Right cardiac atrium (tissue), 5 donors: ENCODE results near the gene RILP. TPM values are rescaled to one million over a fixed set of nuclear protein-coding genes. Genes with fewer than 3 reads are reported as not detected.
A peak's percentile ranks its signal among the peaks of the same experiment; 100 is the strongest.

Experiments used
- ATAC-seq, 2 donors: fragments of 200-7000 bp; cut with Tn5 transposase; one replicate each; pipeline versions ENCODE4 v1.8.0 to v1.9.1; 2020; ENCODE audit warnings: moderate library complexity in 2 of 2, mild to moderate bottlenecking in 1 of 2
- DNase-seq, 3 donors: peaks; one replicate each; pipeline ENCODE4 v3.0.0-alpha.2; 2020
- H3K27ac ChIP-seq: one replicate; pipeline ENCODE4 v1.5.1; 2013; ENCODE audit warnings: mild to moderate bottlenecking, low read length, control low read depth, moderate library complexity
- H3K27me3 ChIP-seq: one replicate; pipeline ENCODE4 v1.6.1; 2013; ENCODE audit not compliant: control insufficient read depth, insufficient read depth
- H3K4me1 ChIP-seq: one replicate; pipeline ENCODE4 v1.6.1; 2013; ENCODE audit warnings: low read length; ENCODE audit not compliant: control insufficient read depth, insufficient read depth
- H3K4me3 ChIP-seq: one replicate; pipeline ENCODE4 v1.5.1; 2013; ENCODE audit warnings: low read length, control low read depth
- H3K9me3 ChIP-seq: one replicate; pipeline ENCODE4 v1.6.1; 2013; ENCODE audit warnings: low read length; ENCODE audit not compliant: control insufficient read depth
- WGBS: extraction: QIAGEN DNeasy Blood & Tissue Kit; methylation state at CpG from one replicate; pipeline ENCODE4 v1.1.7; 2013; 5-methylcytosine and 5-hydroxymethylcytosine counted together
- intact Hi-C, 4 donors: fragments of 100-400 bp; cut with DNase I; formaldehyde crosslinking; loops; one replicate each; pipeline versions ENCODE4 v1.11.0 to v1.14.0; 2022 to 2023
- polyA plus RNA-seq: library from polyadenylated mRNA; stranded (reverse); fragments of 200-250 nt; gene quantifications from one replicate; pipeline ENCODE4 v1.2.3, GENCODE V29; 2013
- total RNA-seq, 4 donors: library from RNA; stranded (reverse); fragmentation: NEBNext Ultra II Directional; extraction: Animal tissue kit (Norgen Biotek cat#: 25700); gene quantifications; one replicate each; pipeline ENCODE4 v1.2.1, GENCODE V29; 2021
- donor health status: healthy with polysubstance abuse.
- donor health status: DM: no; HTN: yes; CAD: no.
- donor health status: DM: no; HTN: no; CAD: no.
- donor health status: DM: no; HTN: yes; CAD: no; lungs with severe emphysema.
- donor health status: DM: yes; HTN: yes; CAD: no.

RILP gene
- total and polyA plus RNA-seq, 5 donors: 31.0 to 75.1 (median 50.6) TPM

DNA sequence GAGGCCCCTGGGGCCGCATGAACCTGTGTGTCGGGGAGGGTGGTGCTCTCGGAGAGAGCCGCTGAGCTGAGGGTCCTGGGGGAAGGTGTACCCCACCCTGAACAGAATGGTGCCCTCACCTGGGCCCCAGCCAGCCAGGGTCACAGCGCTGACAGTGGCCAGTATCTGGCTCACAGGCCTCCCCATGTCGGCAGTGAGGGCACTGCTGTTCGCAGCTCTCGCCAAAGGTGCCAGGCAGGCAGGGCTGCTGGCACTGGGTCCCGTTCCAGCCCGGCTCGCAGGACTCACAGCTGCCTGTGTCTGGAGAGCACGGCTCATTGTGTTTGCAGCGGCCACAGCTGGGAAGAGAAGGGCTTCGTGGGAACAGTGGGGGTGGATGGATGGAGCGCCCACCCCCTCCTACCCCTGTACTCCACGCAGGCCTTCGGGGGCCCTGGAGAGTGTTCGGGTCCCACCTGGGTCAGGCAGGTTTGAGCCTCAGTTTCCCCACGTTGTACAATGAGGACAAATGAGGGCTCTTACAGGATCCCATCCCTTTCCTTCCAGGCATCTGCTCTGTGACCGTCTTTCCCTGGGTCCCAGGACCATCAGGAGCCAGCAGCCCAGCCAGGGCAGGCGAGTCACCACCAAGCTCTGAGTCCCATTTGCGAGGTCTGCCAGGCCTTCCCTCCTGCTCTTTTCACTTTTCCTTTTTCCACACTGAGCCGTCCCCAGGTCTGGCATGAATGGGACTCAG lies 9.2 kb downstream of the RILP start:
- intact Hi-C loops: loop anchor here in 1 of 4 donors (5.0 kb wide), 1 partner anchor 58 kb away; no protein-coding TSS in a partner anchor
- DNase-seq: peak in 1 of 3 donors; percentile 52

DNA sequence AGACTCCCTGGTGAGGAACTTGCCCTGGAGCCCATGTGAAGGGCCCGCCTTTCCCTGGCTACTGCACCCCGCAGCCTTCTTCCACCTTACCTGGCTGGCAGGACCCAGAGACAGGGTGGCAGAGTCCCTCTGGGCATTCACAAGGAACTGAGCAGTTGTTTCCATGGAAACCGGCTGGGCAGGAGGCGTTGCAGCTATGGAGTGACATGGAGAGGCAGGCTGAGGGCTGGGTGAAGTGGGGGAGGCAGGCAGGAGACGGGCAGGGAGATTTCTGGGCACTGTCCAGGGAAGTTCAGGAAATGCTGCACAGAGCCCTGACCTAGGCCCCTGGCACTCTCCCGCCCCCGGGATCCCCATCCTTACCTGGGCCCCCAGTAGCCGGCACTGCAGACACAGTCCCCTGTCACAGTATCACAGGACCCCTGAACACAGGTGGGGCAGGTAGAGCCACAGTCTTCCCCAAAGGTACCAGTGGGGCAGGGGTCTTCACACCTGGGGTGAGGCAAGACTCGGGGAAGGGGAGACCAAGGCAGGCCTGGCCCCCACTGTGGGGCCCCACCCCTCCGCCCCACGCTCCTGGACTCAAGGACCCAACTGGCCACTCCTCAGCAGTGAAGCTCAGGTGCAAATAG lies 10.0 kb downstream of the RILP start:
- no peaks in the 10 kb centered on the region for H3K9me3 ChIP-seq
- no peak overlapping the region for H3K27ac ChIP-seq
- 78% methylated on average over 11 of the region's 11 CpGs for WGBS
- no peak overlapping the region for H3K4me3 ChIP-seq
- no peaks in the 10 kb centered on the region for H3K27me3 ChIP-seq
- intact Hi-C loops: loop anchor here in 1 of 4 donors (5.0 kb wide), 1 partner anchor 57 kb away; no protein-coding TSS in a partner anchor
- ATAC-seq (peak in 1 of 2 donors; percentile 4), DNase-seq (peak in 1 of 3 donors; percentile 45)
- H3K4me1 ChIP-seq: no peaks in the 10 kb centered on the region

More for the DNA sequence above, 9.2 kb downstream of the RILP start:
- Histone ChIP-seq H3K27me3 (no peaks in the 10 kb centered on the region), H3K4me1 (no peaks in the 10 kb centered on the region), H3K27ac (no peak overlapping the region), H3K9me3 (no peaks in the 10 kb centered on the region), H3K4me3 (no peak overlapping the region)
- 77% methylated on average over 23 of the region's 23 CpGs for WGBS
- ATAC-seq: peak in 1 of 2 donors; percentile 1

DNA sequence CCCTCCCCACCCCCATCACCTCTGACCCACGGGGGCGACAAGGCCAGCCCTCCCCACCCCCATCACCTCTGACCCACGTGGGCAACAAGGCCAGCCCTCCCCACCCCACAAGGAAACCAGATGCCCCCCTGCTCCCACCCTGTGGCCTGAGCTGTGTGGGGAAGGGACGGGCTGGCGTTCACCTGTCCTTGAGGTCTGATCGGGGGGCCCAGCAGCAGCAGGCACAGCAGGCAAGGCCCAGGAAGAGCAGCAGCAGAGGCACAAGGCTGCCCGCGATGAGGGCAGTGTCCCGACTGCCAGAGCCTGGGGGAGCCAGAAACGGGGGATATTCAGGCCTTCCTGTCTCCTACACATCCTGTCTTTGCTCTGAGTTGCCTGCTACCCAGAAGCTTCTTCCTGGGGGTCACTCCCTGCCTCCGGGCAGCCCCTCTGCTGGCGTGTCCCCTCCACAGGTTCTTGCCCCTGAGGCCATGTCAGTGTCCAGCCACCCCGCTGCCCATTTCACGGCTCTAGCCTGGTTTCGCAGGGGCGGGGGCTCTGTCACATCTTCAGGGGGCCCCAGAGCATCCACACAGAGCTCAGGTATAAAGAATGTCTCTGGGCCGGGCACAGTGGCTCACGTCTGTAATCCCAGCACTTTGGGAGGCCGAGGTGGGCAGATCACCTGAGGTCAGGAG lies 10.9 kb downstream of the RILP start:
- intact Hi-C loops: no loop called here
- 77% methylated on average over 19 of the region's 19 CpGs for WGBS
- no peak overlapping the region for H3K4me3 ChIP-seq
- ATAC-seq (no peak), DNase-seq (peak in 1 of 3 donors; percentile 68)
- H3K27ac ChIP-seq: no peak overlapping the region
- no peaks in the 10 kb centered on the region for H3K9me3 ChIP-seq
- H3K4me1 ChIP-seq: no peaks in the 10 kb centered on the region
- no peaks in the 10 kb centered on the region for H3K27me3 ChIP-seq

DNA sequence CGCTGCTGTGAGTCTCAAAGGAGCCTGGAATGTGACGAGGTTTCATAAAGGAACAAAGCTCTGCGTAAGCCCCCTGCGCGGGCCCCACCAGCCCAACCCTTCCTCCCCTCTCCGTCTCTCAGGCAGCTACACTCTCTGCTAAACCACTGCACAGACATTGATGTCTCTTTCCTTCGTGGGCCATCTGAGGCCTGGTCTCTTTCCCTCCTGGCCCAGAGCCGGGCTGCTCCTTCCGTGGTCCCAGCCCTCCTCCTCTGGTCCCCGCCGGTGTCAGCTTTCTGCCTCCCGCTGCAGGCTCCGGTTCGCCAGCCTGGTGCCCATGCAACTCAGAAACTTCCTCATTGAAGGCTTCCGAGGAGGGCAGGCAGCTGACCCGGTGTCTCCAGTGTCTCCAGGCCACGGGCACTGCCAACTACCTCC lies 11.5 kb downstream of the RILP start:
- ATAC-seq (no peak), DNase-seq (no peak)
- Histone ChIP-seq H3K27ac (no peak overlapping the region), H3K4me1 (no peaks in the 10 kb centered on the region), H3K27me3 (no peaks in the 10 kb centered on the region), H3K4me3 (no peak overlapping the region), H3K9me3 (no peaks in the 10 kb centered on the region)
- intact Hi-C loops: no loop called here
- WGBS: 80% methylated on average over 17 of the region's 17 CpGs

DNA sequence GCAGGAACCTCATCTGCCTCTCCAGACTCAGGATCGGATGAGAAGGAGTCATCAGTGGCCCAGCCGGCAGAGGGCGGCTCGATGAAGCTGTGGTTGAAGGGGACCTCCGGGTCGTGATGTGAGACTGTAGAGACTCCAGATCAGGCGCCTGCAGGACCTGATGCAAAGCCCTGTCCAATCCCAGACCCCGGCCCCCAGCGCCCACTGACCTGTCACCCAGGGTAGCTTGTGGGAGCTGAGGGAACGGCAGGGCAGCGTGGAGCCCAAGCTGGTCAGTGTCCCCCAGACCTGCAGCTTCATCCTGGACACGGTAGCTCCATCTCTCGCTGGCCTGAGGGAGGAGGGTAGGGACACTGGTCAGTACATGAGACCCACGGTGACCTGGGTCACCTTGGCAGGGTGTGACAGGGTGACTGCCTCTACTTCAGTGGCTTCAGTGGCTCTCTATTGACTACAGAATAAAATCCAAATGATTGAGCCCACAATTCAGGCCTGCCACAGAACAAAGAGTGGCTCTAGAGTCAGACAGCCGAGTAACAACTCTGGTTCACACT lies 12.9 kb downstream of the RILP start:
- intact Hi-C loops: no loop called here
- H3K4me1 ChIP-seq: no peaks in the 10 kb centered on the region
- no peaks in the 10 kb centered on the region for H3K9me3 ChIP-seq
- no peaks in the 10 kb centered on the region for H3K27me3 ChIP-seq
- ATAC-seq (no peak), DNase-seq (peak in 1 of 3 donors; percentile 48)
- WGBS: 86% methylated on average over 15 of the region's 15 CpGs
- no peak overlapping the region for H3K27ac ChIP-seq
- no peak overlapping the region for H3K4me3 ChIP-seq

DNA sequence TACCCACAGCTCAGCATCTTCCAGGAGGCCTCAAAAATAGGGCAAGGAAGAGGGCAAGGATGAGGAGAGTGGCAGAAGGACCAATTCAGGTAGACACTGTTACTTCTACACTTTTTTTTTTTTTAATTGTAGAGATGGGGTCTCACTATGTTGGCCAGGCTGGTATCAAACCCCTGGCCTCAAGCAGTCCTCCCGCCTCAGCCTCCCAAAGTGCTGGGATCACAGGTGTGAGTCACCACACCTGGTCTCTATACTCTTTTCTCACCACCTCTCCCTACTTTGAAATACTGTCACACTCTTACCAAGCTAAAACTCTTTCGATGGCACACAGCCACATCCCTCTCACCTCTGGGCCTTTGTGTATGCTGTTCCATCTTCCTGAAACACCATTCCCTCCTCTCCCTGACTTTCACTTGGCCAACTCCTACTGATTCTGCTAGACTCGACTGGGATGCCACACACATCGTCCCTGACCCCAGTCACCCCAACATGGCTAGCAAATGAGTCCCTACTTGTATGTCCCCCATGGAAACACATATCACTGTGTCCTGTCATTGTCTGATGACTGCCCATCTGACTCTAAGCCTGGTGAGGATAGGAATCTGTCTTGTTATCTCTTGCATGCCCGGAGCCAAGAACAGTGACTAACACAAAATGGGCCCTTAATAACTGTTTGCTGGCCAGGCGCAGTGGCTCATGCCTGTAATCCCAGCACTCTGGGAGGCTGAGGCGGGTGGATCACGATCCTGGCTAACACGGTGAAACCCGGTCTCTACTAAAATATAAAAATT lies 13.8 kb downstream of the RILP start:
- Histone ChIP-seq H3K9me3 (no peaks in the 10 kb centered on the region), H3K27ac (no peak overlapping the region), H3K4me3 (no peak overlapping the region), H3K4me1 (no peaks in the 10 kb centered on the region), H3K27me3 (no peaks in the 10 kb centered on the region)
- intact Hi-C loops: no loop called here
- DNase-seq (peak in 1 of 3 donors; percentile 12), ATAC-seq (no peak)
- WGBS: 85% methylated on average over 10 of the region's 10 CpGs

DNA sequence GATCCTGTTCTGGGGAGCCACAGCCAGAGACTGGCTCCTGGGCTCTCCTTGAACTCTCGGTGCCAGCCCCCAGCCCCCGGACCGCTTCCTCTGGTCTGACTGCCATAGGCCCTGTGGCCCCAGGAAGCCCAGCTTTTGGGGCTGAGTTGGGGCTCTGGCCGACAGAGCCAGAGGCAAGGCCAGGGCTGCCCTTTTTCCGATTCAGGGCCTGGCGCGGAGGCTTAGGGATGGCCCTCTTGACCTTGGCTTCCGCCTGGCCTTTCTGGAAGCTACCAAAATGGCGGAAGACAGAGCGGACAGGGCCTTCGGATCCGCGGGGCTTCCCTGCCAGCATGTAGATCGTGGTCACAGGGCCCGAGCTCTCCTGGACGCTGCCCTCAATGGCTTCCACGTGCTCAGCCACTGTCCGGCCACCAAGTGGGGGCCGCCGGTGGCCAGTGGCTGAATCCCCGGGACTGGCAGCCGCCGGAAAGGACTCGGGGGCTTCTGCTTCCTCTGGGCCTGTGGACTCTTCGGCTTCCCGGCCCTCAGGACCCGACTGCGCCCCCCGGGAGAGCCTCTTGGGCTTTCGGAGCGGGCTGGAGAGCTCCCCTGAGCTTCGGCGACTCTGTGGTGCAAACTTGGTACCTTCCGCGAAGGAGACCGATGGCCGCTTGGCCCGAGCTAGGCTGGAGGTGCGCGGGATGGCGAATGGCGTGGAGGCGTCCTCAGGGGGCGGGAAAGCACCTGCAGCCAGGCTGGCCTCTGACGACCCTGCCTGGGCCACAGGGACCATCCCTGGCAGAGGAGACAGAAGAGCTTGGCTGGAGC lies 14.6 kb downstream of the RILP start:
- Histone ChIP-seq H3K9me3 (no peaks in the 10 kb centered on the region), H3K4me1 (no peaks in the 10 kb centered on the region), H3K27me3 (no peaks in the 10 kb centered on the region), H3K27ac (no peak overlapping the region), H3K4me3 (no peak overlapping the region)
- 95% methylated on average over 45 of the region's 45 CpGs for WGBS
- ATAC-seq (peak in 1 of 2 donors; percentile 3), DNase-seq (peak in 1 of 3 donors; percentile 64)
- intact Hi-C loops: no loop called here

DNA sequence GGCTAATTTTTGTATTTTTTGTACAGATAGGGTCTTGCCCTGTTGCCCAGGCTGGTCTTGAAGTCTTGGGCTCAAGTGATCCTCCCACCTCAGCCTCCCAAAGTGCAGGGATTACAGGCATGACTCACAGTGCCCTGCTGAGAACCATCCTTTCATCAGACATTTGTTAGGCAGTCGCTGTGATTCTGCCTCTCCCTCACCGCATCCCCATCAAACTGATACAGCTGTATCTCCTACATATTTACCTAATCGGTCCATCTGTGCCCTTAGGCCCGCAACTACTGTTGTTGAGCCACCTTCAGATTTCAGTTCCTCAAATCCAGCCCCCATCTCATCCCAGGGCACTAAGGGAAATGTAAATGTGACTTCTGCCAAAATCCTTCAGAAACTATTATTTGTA lies 19.0 kb downstream of the RILP start:
- Histone ChIP-seq H3K27me3 (no peaks in the 10 kb centered on the region), H3K9me3 (no peaks in the 10 kb centered on the region), H3K27ac (no peak overlapping the region), H3K4me1 (peaks cover 1% of the 10 kb centered on the region), H3K4me3 (no peak overlapping the region)
- WGBS: 80% methylated on average over 4 of the region's 4 CpGs
- DNase-seq (no peak), ATAC-seq (no peak)
- intact Hi-C loops: no loop called here

DNA sequence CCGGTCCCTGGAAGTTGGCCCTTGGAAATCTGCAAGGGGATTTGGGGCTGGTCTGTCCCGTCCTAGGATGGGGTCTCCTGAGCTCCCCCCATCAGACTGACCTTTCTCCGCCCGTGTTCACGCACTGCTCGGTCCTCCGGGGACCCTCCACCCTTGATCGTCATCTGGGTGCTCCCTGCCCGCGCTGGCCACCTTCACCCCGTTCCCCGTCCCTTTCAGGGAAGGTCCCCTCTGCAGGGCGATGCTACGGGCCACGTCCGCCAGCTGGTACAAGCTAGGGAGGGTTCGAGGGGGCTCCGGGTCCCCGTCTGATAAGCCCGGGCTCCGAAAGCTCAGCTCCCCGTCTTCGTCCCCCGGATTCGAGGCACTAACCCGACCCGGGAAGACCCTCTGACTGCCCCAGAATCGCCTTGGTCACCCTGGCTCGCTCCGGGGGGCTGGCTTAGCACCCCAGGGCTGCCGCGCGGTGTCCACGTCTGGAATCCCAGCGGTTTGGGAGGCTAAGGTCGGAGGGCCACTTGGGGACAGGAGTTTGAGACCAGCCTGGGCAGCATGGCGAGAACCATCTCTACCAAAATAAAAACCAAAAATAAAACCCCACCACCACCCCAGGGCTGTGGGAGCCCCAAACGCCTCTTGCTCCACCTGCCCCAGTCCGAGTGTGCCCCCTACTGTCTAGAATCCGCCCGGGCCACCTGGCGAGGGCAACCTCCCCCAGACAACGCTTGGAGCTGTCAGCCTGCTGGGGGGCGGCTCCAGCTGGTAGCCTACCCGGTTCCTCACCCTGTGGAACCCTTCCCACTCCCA lies 20.0 kb downstream of the RILP start:
- WGBS: 5% methylated on average over 45 of the region's 45 CpGs
- peak; percentile 66 to 85 (median 78) for DNase-seq
- ATAC-seq: peak; percentile 3 to 23
- Histone ChIP-seq H3K4me3 (peak overlapping the region; percentile 76), H3K27me3 (no peaks in the 10 kb centered on the region), H3K9me3 (no peaks in the 10 kb centered on the region), H3K4me1 (peaks cover 1% of the 10 kb centered on the region), H3K27ac (peak overlapping the region; percentile 63)
- intact Hi-C loops: loop anchor here in 3 of 4 donors (2.0 to 5.0 kb wide), 2 partner anchors 52 to 55 kb away; no protein-coding TSS in a partner anchor
